Epithelial cell of esophagus (primary cell): Measurements from ENCODE around the gene WASF1.

Experiments used
- DNase-seq: peaks from one replicate; pipeline ENCODE4 v3.0.0; 2010; ENCODE audit warnings: low read depth
- H3K4me3 ChIP-seq: 2 replicates; pipeline ENCODE4 v1.5.1; 2011; ENCODE audit warnings: mild to moderate bottlenecking, low read length, control low read depth
- TF ChIP-seq, protein P1 (sequence below): IDR thresholded peaks from 2 replicates; pipeline ENCODE4 v1.5.1; 2011; ENCODE audit warnings: low read depth, mild to moderate bottlenecking, low read length, control low read depth, inconsistent platforms; ENCODE audit not compliant: insufficient read depth; ENCODE audit errors: missing control alignments

Gene WASF1

GRCh38 chr6:110207652-110208051 is 28.2 kb upstream of the WASF1 start:
- DNase-seq, result no peak
- H3K4me3 ChIP-seq, result no peak overlapping the region
- TF ChIP-seq, protein P1, sequence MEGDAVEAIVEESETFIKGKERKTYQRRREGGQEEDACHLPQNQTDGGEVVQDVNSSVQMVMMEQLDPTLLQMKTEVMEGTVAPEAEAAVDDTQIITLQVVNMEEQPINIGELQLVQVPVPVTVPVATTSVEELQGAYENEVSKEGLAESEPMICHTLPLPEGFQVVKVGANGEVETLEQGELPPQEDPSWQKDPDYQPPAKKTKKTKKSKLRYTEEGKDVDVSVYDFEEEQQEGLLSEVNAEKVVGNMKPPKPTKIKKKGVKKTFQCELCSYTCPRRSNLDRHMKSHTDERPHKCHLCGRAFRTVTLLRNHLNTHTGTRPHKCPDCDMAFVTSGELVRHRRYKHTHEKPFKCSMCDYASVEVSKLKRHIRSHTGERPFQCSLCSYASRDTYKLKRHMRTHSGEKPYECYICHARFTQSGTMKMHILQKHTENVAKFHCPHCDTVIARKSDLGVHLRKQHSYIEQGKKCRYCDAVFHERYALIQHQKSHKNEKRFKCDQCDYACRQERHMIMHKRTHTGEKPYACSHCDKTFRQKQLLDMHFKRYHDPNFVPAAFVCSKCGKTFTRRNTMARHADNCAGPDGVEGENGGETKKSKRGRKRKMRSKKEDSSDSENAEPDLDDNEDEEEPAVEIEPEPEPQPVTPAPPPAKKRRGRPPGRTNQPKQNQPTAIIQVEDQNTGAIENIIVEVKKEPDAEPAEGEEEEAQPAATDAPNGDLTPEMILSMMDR, result no peak

- no peak for DNase-seq
- H3K4me3 ChIP-seq, result no peak overlapping the region
- TF ChIP-seq, protein P1, result no peak
Measured at GRCh38 chr6:110201151-110201884, 21.8 kb upstream of the WASF1 start.

DNA sequence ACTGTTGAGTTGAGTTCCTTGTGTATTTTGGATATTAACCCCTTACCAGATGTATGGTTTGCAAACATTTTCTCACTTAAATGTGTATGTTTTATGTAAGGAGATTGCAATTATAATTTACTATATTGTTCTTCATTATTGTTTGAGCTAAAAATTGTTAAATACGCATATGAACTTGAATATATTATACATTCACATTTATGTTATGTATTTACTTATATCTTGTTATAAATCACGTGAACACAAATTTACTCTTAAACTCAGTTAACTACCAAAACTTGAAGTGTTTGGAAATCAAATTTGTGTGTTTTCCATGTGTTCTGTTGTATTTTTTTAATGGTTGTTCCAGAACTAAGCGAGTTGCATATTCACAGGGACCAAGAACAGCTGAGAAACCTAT is 19.1 kb upstream of the WASF1 start:
- TF ChIP-seq, protein P1, result no peak
- DNase-seq, result no peak
- H3K4me3 ChIP-seq, result no peak overlapping the region

GRCh38 chr6:110196874-110197273 is 17.4 kb upstream of the WASF1 start:
- DNase-seq, result no peak
- no peak overlapping the region for H3K4me3 ChIP-seq
- TF ChIP-seq, protein P1, result no peak

GRCh38 chr6:110195639-110196038 is 16.2 kb upstream of the WASF1 start:
- TF ChIP-seq, protein P1, result no peak
- no peak for DNase-seq
- H3K4me3 ChIP-seq, result no peak overlapping the region

GRCh38 chr6:110191477-110191876 is 12.0 kb upstream of the WASF1 start:
- DNase-seq, result no peak
- H3K4me3 ChIP-seq, result no peak overlapping the region
- TF ChIP-seq, protein P1, result no peak

- no peak for DNase-seq
- TF ChIP-seq, protein P1, result no peak
- no peak overlapping the region for H3K4me3 ChIP-seq
Measured at GRCh38 chr6:110190726-110191125, 11.3 kb upstream of the WASF1 start.
